ENCODE data around the gene CLIP1. TPM values are rescaled to one million over a fixed set of nuclear protein-coding genes. Genes with fewer than 3 reads are reported as not detected.

Gene CLIP1
- total and polyA plus RNA-seq, 4 donors: 26.6 to 93.7 (median 45.8) TPM

DNA sequence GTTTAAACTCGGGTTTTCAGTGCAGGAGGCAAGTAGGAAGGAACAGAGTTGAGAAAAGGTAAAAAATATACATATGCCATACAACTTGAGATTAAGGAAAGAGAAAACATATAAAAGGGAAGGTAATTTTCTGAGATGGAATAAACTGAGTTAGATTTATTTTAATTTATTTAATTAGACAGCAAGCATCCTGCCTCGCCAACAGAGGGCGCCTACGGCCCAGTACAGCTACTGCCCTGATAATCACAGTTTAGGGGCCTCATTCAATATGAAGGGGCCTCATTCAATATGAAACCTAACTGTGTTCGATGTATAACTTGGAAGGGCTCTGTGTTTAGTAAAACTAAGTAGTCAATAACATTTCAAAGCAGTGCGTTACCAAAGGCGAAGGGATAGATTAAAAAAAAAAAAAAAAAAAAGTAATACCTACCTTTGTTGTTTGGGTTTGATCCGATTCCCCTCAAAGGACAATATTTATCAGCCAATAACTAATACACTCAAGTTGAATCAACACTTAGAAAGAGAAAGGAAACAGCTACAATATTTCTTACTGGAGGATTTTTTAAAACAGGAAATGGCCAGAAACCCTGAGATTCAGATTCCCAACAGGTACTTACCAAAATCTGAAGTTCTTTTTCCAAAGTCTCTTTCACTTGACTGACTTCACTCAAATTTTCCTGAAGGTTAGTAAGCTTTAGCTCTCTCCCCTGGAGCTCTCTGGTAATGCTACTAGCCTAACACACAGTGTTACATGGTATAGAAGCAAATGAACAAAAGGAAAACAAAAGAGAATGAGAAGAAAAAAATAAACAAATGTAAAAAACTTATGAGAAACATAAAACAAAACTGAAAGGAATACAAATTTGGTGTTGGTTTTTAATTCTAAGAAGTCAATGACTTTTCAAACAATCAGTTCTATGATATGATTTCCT, 86.2 kb downstream of the CLIP1 start:
- H3K36me3 ChIP-seq (ENCODE audit: control insufficient read depth in 4 of 4, insufficient read depth in 4 of 4, low read length in 4 of 4): peaks cover 7 to 25% (median 21%) of the 10 kb centered on the region in 4 donors
- H3K9me3 ChIP-seq (ENCODE audit: control insufficient read depth in 4 of 4, insufficient read depth in 3 of 4, low read length in 3 of 4): no peaks in the 10 kb centered on the region
- H3K27ac ChIP-seq (ENCODE audit: low read depth in 1 of 2, low read length in 1 of 2): no peak overlapping the region
- no peak overlapping the region for H3K9ac ChIP-seq (ENCODE audit: insufficient read depth in 1 of 2, low read length in 2 of 2)
- no peaks in the 10 kb centered on the region for H3K4me1 ChIP-seq (ENCODE audit: control insufficient read depth in 5 of 5, insufficient read depth in 5 of 5, low read length in 5 of 5)
- WGBS, 2 donors: 83 to 85% methylated on average over 8 of the region's 8 CpGs
- no peaks in the 10 kb centered on the region for H3K27me3 ChIP-seq (ENCODE audit: control insufficient read depth in 3 of 3, insufficient read depth in 3 of 3, low read length in 2 of 3)
- TF ChIP-seq, protein P1, sequence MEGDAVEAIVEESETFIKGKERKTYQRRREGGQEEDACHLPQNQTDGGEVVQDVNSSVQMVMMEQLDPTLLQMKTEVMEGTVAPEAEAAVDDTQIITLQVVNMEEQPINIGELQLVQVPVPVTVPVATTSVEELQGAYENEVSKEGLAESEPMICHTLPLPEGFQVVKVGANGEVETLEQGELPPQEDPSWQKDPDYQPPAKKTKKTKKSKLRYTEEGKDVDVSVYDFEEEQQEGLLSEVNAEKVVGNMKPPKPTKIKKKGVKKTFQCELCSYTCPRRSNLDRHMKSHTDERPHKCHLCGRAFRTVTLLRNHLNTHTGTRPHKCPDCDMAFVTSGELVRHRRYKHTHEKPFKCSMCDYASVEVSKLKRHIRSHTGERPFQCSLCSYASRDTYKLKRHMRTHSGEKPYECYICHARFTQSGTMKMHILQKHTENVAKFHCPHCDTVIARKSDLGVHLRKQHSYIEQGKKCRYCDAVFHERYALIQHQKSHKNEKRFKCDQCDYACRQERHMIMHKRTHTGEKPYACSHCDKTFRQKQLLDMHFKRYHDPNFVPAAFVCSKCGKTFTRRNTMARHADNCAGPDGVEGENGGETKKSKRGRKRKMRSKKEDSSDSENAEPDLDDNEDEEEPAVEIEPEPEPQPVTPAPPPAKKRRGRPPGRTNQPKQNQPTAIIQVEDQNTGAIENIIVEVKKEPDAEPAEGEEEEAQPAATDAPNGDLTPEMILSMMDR (IDR thresholded peaks at IDR 0.05; ENCODE audit: control extremely low read depth, extremely low read depth): peak; percentile 22
- no peak overlapping the region for H3K4me3 ChIP-seq
- DNase-seq (peak in 1 of 3 donors; percentile 5), ATAC-seq (ENCODE audit: insufficient read depth, low FRiP score) (no peak)

DNA sequence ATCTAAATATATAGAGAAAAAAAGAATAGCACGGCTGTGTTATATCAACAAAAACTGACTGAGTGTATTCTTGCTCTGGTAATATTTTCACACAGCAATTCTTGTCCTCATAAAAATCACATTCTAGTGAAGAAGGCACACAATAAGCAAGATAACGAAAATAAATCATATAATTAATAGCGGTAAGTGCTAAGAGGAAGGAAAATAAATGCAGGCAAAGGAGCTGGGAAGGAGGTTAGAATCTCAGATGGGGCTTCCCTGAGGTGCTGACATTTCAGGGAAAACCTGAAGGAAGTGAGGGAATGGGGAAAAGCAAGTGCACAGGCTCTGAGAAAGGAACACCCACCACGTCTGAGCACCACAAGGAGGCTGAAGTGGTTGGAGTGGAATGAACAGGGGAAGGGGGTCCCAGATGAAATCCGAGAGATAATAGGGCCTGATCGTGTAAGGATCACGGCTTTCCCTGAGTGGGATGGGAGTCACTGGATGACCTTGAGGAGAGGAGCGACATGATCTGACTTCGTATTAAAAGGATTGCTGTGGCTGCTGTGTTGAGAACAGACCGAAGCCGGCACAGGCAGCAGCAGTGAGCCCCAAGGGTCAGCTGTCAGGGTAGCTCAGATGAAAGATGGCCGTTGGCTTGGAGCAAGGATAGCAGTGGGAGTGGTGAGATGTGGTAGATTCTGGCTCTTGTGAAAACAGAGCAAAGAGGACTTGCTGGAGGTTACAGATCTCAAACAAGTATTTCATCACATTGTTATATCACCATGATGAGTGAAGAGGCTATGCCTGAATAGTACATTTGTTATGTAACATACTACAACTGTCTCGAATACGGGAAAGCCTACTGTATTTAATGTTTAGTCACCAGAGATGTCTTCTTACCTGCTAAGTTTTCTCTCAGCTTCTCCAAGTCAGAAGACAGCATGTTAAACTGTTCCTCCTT, 89.1 kb downstream of the CLIP1 start:
- DNase-seq (no peak), ATAC-seq (ENCODE audit: insufficient read depth, low FRiP score) (no peak)
- no peaks in the 10 kb centered on the region for H3K4me1 ChIP-seq (ENCODE audit: control insufficient read depth in 5 of 5, insufficient read depth in 5 of 5, low read length in 5 of 5)
- H3K27me3 ChIP-seq (ENCODE audit: control insufficient read depth in 3 of 3, insufficient read depth in 3 of 3, low read length in 2 of 3): no peaks in the 10 kb centered on the region
- WGBS, 2 donors: 91 to 94% methylated on average over 14 of the region's 14 CpGs
- no peak overlapping the region for H3K9ac ChIP-seq (ENCODE audit: insufficient read depth in 1 of 2, low read length in 2 of 2)
- H3K36me3 ChIP-seq (ENCODE audit: control insufficient read depth in 4 of 4, insufficient read depth in 4 of 4, low read length in 4 of 4): peaks cover 7 to 24% (median 15%) of the 10 kb centered on the region in 4 donors
- no peaks in the 10 kb centered on the region for H3K9me3 ChIP-seq (ENCODE audit: control insufficient read depth in 4 of 4, insufficient read depth in 3 of 4, low read length in 3 of 4)
- TF ChIP-seq, protein P1 (IDR thresholded peaks at IDR 0.05; ENCODE audit: control extremely low read depth, extremely low read depth): no peak
- no peak overlapping the region for H3K4me3 ChIP-seq
- H3K27ac ChIP-seq (ENCODE audit: low read depth in 1 of 2, low read length in 1 of 2): no peak overlapping the region

DNA sequence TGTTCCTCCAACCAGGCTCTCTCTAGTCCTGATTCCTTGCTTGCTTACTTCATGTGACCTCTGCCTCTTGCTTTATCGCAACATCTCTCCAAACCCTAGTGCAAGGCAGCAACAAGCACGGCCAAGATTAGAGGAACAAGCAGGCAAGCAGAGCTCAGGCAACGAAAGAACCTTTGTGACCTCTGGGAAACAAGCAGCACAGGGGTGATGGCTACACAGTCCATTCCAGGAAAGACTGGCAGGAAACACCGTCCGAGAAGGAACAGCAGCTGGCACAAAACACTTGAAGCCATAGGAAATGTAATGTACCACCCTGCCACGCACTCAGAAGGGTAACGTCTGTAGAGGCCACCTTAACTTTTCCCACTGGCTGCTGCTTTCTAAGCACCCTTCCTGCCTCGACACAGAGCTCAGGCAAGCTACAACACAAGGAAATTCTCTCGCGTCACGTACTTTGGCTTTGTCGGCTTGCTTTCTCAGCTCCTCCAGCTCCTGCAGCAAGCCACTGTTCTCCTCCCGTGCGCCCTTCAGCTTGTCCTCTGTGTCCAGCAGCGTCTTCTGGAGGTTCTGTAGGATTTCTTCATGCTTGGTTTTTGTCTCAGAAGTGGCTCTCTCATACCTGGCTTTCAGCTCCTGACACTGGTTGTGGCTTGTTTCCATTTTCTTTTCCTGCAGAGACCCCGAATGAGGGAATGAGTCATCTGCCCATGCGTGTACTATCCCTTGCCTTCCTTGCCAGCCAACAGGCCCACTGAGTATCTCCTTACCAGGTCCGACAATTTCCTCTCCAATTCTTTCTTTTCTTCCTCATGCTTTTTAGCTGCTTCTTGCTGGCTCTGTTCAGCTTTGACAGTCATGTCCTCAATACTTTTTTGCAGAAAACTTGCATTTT, 94.7 kb downstream of the CLIP1 start:
- Histone ChIP-seq H3K4me3 (no peak overlapping the region), H3K9ac (ENCODE audit: insufficient read depth in 1 of 2, low read length in 2 of 2) (no peak overlapping the region), H3K4me1 (ENCODE audit: control insufficient read depth in 5 of 5, insufficient read depth in 5 of 5, low read length in 5 of 5) (no peaks in the 10 kb centered on the region), H3K9me3 (ENCODE audit: control insufficient read depth in 4 of 4, insufficient read depth in 3 of 4, low read length in 3 of 4) (no peaks in the 10 kb centered on the region), H3K27ac (ENCODE audit: low read depth in 1 of 2, low read length in 1 of 2) (no peak overlapping the region), H3K36me3 (ENCODE audit: control insufficient read depth in 4 of 4, insufficient read depth in 4 of 4, low read length in 4 of 4) (peaks cover 6 to 35% (median 19%) of the 10 kb centered on the region in 4 donors), H3K27me3 (ENCODE audit: control insufficient read depth in 3 of 3, insufficient read depth in 3 of 3, low read length in 2 of 3) (no peaks in the 10 kb centered on the region)
- TF ChIP-seq, protein P1 (IDR thresholded peaks at IDR 0.05; ENCODE audit: control extremely low read depth, extremely low read depth): no peak
- ATAC-seq (ENCODE audit: insufficient read depth, low FRiP score) (no peak), DNase-seq (no peak)
- 82 to 84% methylated on average over 18 of the region's 18 CpGs for WGBS, 2 donors

Data from lung (tissue), 12 donors.